ENCODE measurements around the gene CLCA1. TPM values are rescaled to one million over a fixed set of nuclear protein-coding genes. Genes with fewer than 3 reads are reported as not detected.

Gene CLCA1
- total and polyA plus RNA-seq, 8 donors, result 0.05 to 0.44 (median 0.11) TPM; not detected in 5

- H3K27me3 ChIP-seq, result no peaks in the 10 kb centered on the region
- intact Hi-C loops (cut with DNase I), result no loop called here
- H3K36me3 ChIP-seq, result no peaks in the 10 kb centered on the region
- DNase-seq (no peak), ATAC-seq (no peak), FAIRE-seq (no peak)
- H3K27ac ChIP-seq, result no peak overlapping the region
- H3K4me3 ChIP-seq, result no peak overlapping the region
- H3K9me3 ChIP-seq, result no peaks in the 10 kb centered on the region
- no peak for TF ChIP-seq CTCF (IDR thresholded peaks at IDR 0.05)
- H3K4me1 ChIP-seq, result no peaks in the 10 kb centered on the region
- 48 to 60% methylated on average over 3 of the region's 3 CpGs for WGBS, 2 donors
Measured at GRCh38 chr1:86522240-86522639, 53.5 kb downstream of the CLCA1 start.

GRCh38 chr1:86523670-86524354 is 55.1 kb downstream of the CLCA1 start:
- 92 to 95% methylated on average over 31 to 32 of the region's 32 CpGs for WGBS, 2 donors
- H3K4me1 ChIP-seq, result no peaks in the 10 kb centered on the region
- H3K27me3 ChIP-seq, result no peaks in the 10 kb centered on the region
- TF ChIP-seq CTCF (IDR thresholded peaks at IDR 0.05), result no peak
- H3K9me3 ChIP-seq, result no peaks in the 10 kb centered on the region
- FAIRE-seq (no peak), ATAC-seq (no peak), DNase-seq (peak in 1 of 6 donors; percentile 47)
- H3K4me3 ChIP-seq, result no peak overlapping the region
- no peak overlapping the region for H3K27ac ChIP-seq
- intact Hi-C loops (cut with DNase I), result no loop called here
- H3K36me3 ChIP-seq, result no peaks in the 10 kb centered on the region

GRCh38 chr1:86527306-86527705 is 58.6 kb downstream of the CLCA1 start:
- H3K4me1 ChIP-seq, result no peaks in the 10 kb centered on the region
- no peak overlapping the region for H3K4me3 ChIP-seq
- H3K36me3 ChIP-seq, result no peaks in the 10 kb centered on the region
- 57 to 66% methylated on average over 4 of the region's 4 CpGs for WGBS, 2 donors
- no peaks in the 10 kb centered on the region for H3K9me3 ChIP-seq
- ATAC-seq (no peak), DNase-seq (no peak), FAIRE-seq (no peak)
- no peak overlapping the region for H3K27ac ChIP-seq
- intact Hi-C loops (cut with DNase I), result no loop called here
- no peak for TF ChIP-seq CTCF (IDR thresholded peaks at IDR 0.05)
- H3K27me3 ChIP-seq, result no peaks in the 10 kb centered on the region

GRCh38 chr1:86530211-86530845 is 61.6 kb downstream of the CLCA1 start:
- no peak overlapping the region for H3K27ac ChIP-seq
- H3K36me3 ChIP-seq, result no peaks in the 10 kb centered on the region
- H3K27me3 ChIP-seq, result no peaks in the 10 kb centered on the region
- H3K4me3 ChIP-seq, result no peak overlapping the region
- TF ChIP-seq CTCF (IDR thresholded peaks at IDR 0.05), result no peak
- H3K4me1 ChIP-seq, result no peaks in the 10 kb centered on the region
- intact Hi-C loops (cut with DNase I), result no loop called here
- DNase-seq (no peak), FAIRE-seq (no peak), ATAC-seq (no peak)
- H3K9me3 ChIP-seq, result no peaks in the 10 kb centered on the region
- 74 to 78% methylated on average over 3 of the region's 3 CpGs for WGBS, 2 donors

All from pancreas (tissue), 10 donors.